HepG2 (cell line): Measurements from ENCODE around the gene VAV2.
A peak's percentile ranks its signal among the peaks of the same experiment; 100 is the strongest.

Experiments
- E2F5 ChIP-seq: sonication (generic); formaldehyde crosslinking; conservative IDR thresholded peaks from 2 replicates; pipeline ENCODE4 v1.4.0; 2020; ENCODE audit warnings: missing genetic modification reagents
- POLR2AphosphoS5 ChIP-seq: IDR thresholded peaks from 2 replicates; pipeline ENCODE4 v1.6.1; 2012; ENCODE audit warnings: low read depth, low read length

- TF ChIP-seq E2F5 (CRISPR knock-in tag) (no peak), POLR2AphosphoS5 (peak; percentile 46)
Observed at GRCh38 chr9:133990366-133991213, 1.5 kb downstream of the VAV2 start.
